Measurements from ENCODE around the gene ZNF579. TPM values are rescaled to one million over a fixed set of nuclear protein-coding genes. Genes with fewer than 3 reads are reported as not detected.
A peak's percentile ranks its signal among the peaks of the same experiment; 100 is the strongest.

The ZNF579 gene
- total and polyA plus RNA-seq, 9 of the 15 experiments (the other 6 are each of a cell fraction or from before 2014, with no cell fraction given) = 0.06 to 15.9 (median 1.6) TPM

- TF ChIP-seq RBBP5 (IDR thresholded peaks at IDR 0.05; ENCODE audit: borderline replicate concordance, insufficient read depth, low read length, poor library complexity, severe bottlenecking) = peak; percentile 50
- TF ChIP-seq, protein P1, sequence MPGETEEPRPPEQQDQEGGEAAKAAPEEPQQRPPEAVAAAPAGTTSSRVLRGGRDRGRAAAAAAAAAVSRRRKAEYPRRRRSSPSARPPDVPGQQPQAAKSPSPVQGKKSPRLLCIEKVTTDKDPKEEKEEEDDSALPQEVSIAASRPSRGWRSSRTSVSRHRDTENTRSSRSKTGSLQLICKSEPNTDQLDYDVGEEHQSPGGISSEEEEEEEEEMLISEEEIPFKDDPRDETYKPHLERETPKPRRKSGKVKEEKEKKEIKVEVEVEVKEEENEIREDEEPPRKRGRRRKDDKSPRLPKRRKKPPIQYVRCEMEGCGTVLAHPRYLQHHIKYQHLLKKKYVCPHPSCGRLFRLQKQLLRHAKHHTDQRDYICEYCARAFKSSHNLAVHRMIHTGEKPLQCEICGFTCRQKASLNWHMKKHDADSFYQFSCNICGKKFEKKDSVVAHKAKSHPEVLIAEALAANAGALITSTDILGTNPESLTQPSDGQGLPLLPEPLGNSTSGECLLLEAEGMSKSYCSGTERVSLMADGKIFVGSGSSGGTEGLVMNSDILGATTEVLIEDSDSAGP (CRISPR knock-in tag; IDR thresholded peaks at IDR 0.05) = peak; percentile 87
- TF ChIP-seq MTA2 (IDR thresholded peaks at IDR 0.05; ENCODE audit: low read depth) = 0 out of 2 replicates have a peak, but pooled peaks have one; percentile 11
- TF ChIP-seq RBM22 (IDR thresholded peaks at IDR 0.05; ENCODE audit: low read depth, low read length, poor library complexity, severe bottlenecking) = peak; percentile 80
- TF ChIP-seq KAT7 (CRISPR knock-in tag; IDR thresholded peaks at IDR 0.05; ENCODE audit: borderline replicate concordance) = peak; percentile 88; the same call in 1 of the 2 replicates
- peak; percentile 48; the same call in 1 of the 2 replicates for TF ChIP-seq ZNF57 (CRISPR knock-in tag; IDR thresholded peaks at IDR 0.05)
- TF ChIP-seq PCBP1 (IDR thresholded peaks at IDR 0.05; ENCODE audit: low read depth, low read length, poor library complexity, severe bottlenecking) = peak; percentile 89
- TF ChIP-seq GTF2F1 (IDR thresholded peaks at IDR 0.05; ENCODE audit: low read depth, low read length) = no peak
- peak; percentile 86 for TF ChIP-seq TAF1 (IDR thresholded peaks at IDR 0.05; ENCODE audit: control insufficient read depth, extremely low read depth, insufficient read depth, low read length, severe bottlenecking)
- TF ChIP-seq HBP1 (CRISPR knock-in tag; IDR thresholded peaks at IDR 0.05) = peak; percentile 84
- TF ChIP-seq, protein P2, sequence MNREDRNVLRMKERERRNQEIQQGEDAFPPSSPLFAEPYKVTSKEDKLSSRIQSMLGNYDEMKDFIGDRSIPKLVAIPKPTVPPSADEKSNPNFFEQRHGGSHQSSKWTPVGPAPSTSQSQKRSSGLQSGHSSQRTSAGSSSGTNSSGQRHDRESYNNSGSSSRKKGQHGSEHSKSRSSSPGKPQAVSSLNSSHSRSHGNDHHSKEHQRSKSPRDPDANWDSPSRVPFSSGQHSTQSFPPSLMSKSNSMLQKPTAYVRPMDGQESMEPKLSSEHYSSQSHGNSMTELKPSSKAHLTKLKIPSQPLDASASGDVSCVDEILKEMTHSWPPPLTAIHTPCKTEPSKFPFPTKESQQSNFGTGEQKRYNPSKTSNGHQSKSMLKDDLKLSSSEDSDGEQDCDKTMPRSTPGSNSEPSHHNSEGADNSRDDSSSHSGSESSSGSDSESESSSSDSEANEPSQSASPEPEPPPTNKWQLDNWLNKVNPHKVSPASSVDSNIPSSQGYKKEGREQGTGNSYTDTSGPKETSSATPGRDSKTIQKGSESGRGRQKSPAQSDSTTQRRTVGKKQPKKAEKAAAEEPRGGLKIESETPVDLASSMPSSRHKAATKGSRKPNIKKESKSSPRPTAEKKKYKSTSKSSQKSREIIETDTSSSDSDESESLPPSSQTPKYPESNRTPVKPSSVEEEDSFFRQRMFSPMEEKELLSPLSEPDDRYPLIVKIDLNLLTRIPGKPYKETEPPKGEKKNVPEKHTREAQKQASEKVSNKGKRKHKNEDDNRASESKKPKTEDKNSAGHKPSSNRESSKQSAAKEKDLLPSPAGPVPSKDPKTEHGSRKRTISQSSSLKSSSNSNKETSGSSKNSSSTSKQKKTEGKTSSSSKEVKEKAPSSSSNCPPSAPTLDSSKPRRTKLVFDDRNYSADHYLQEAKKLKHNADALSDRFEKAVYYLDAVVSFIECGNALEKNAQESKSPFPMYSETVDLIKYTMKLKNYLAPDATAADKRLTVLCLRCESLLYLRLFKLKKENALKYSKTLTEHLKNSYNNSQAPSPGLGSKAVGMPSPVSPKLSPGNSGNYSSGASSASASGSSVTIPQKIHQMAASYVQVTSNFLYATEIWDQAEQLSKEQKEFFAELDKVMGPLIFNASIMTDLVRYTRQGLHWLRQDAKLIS (CRISPR knock-in tag; IDR thresholded peaks at IDR 0.05) = peak; percentile 78; the same call in 1 of the 2 replicates
- TF ChIP-seq ELF4 (CRISPR knock-in tag; IDR thresholded peaks at IDR 0.05) = peak; percentile 85
- peak; percentile 97 for TF ChIP-seq ZNF740 (CRISPR knock-in tag; IDR thresholded peaks at IDR 0.05)
- TF ChIP-seq ZNF740 (tag; IDR thresholded peaks at IDR 0.05) = peak in 1 of 2 experiments; percentile 98; a peak in 2 of 4 replicates
- TF ChIP-seq POLR2H (tag; IDR thresholded peaks at IDR 0.05; ENCODE audit: low read depth) = peak; percentile 80
- TF ChIP-seq, protein P3, sequence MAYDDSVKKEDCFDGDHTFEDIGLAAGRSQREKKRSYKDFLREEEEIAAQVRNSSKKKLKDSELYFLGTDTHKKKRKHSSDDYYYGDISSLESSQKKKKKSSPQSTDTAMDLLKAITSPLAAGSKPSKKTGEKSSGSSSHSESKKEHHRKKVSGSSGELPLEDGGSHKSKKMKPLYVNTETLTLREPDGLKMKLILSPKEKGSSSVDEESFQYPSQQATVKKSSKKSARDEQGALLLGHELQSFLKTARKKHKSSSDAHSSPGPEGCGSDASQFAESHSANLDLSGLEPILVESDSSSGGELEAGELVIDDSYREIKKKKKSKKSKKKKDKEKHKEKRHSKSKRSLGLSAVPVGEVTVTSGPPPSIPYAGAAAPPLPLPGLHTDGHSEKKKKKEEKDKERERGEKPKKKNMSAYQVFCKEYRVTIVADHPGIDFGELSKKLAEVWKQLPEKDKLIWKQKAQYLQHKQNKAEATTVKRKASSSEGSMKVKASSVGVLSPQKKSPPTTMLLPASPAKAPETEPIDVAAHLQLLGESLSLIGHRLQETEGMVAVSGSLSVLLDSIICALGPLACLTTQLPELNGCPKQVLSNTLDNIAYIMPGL (CRISPR knock-in tag; IDR thresholded peaks at IDR 0.05) = no peak
These were observed 18.2 kb upstream of the ZNF579 start (continued) for GRCh38 chr19:55598719-55599467.

All from K562 (cell line).